Endothelial cell of umbilical vein (primary cell): ENCODE measurements around the gene CLDND2. TPM values are rescaled to one million over a fixed set of nuclear protein-coding genes. Genes with fewer than 3 reads are reported as not detected.

Experiments
- BruUV-seq: library from RNA; stranded (reverse); fragments of 400-500 nt; replicated peaks from 2 replicates; lab custom pipeline; 2021; lab: Mats Ljungman, UMichigan
- CTCF ChIA-PET: fragments of 300-600, 350-600 bp; sonication (Branson Sonifier 250); formaldehyde crosslinking; loops from one replicate; lab custom pipeline; 2021; ENCODE audit warnings: antibody characterized with exemption, inconsistent platforms; lab: Charles Lee
- POLR2A ChIA-PET: fragments of 300-600, 350-600 bp; sonication (Branson Sonifier 250); formaldehyde crosslinking; loops from one replicate; lab custom pipeline; 2021; ENCODE audit warnings: antibody characterized with exemption, inconsistent platforms; lab: Charles Lee
- DNase-seq: peaks from one replicate; pipeline ENCODE4 v3.0.0-alpha.2; 2011; ENCODE audit warnings: low read depth, low spot score
- FAIRE-seq: peaks from 2 replicates; lab custom pipeline; 2011; peaks lifted over from hg19 to GRCh38; lab: Jason Lieb, UNC
- H2AFZ ChIP-seq: 2 replicates; pipeline ENCODE4 v1.6.0; 2012; ENCODE audit warnings: low read depth, low read length, control low read depth, inconsistent platforms
- H3K27ac ChIP-seq: 2 replicates; pipeline ENCODE4 v1.5.1; 2011; ENCODE audit warnings: low read depth, mild to moderate bottlenecking, control low read depth, low read length, moderate library complexity; ENCODE audit not compliant: insufficient read depth
- H3K27me3 ChIP-seq, 2 experiments: 2 replicates each; pipeline versions ENCODE4 v1.6.0 to v1.6.1; 2011; ENCODE audit warnings: low read length in 2 of 2, mixed read lengths in 1 of 2; ENCODE audit not compliant: control insufficient read depth in 2 of 2, insufficient read depth in 2 of 2
- H3K36me3 ChIP-seq, 2 experiments: 2 replicates in 1 of 2; 3 replicates in 1 of 2; pipeline ENCODE4 v1.5.1; 2011; ENCODE audit warnings: low read length in 2 of 2, mild to moderate bottlenecking in 1 of 2, moderate library complexity in 1 of 2; ENCODE audit not compliant: control insufficient read depth in 2 of 2, insufficient read depth in 2 of 2; ENCODE audit errors: extremely low read depth in 1 of 2
- H3K4me1 ChIP-seq: 3 replicates; pipeline ENCODE4 v1.5.1; 2011; ENCODE audit warnings: mild to moderate bottlenecking, low read length; ENCODE audit not compliant: control insufficient read depth, insufficient read depth; ENCODE audit errors: extremely low read depth
- H3K4me2 ChIP-seq: 2 replicates; pipeline ENCODE4 v1.6.1; 2011; ENCODE audit warnings: low read length, control low read depth, mixed read lengths; ENCODE audit not compliant: insufficient read depth
- H3K4me3 ChIP-seq, 3 experiments: fragments of 200-600 bp in 1 of 3; sonication (generic), shearing (Covaris generic) in 1 of 3; replicated peaks in 1 of 3; 2 replicates each; pipeline ENCODE4 v1.5.1; 2011 to 2016; ENCODE audit warnings: control low read depth in 3 of 3, low read length in 3 of 3, mild to moderate bottlenecking in 2 of 3, inconsistent platforms in 1 of 3, low read depth in 1 of 3, moderate library complexity in 1 of 3; ENCODE audit not compliant: insufficient read depth in 1 of 3
- H3K79me2 ChIP-seq: 2 replicates; pipeline ENCODE4 v1.6.0; 2012; ENCODE audit warnings: low read length, inconsistent platforms; ENCODE audit not compliant: control insufficient read depth, insufficient read depth
- H3K9ac ChIP-seq: replicated peaks from 2 replicates; pipeline ENCODE3; 2011; ENCODE audit warnings: low read length, control low read depth; ENCODE audit not compliant: insufficient read depth; ENCODE audit errors: extremely low read depth
- H3K9me1 ChIP-seq: replicated peaks from 3 replicates; pipeline ENCODE4 v1.6.0; 2011; ENCODE audit warnings: mild to moderate bottlenecking, low read length; ENCODE audit not compliant: control insufficient read depth, insufficient read depth; ENCODE audit errors: extremely low read depth
- H3K9me3 ChIP-seq: replicated peaks from 2 replicates; pipeline ENCODE4 v1.5.1; 2012; ENCODE audit warnings: low read length, inconsistent platforms; ENCODE audit not compliant: control insufficient read depth, insufficient read depth
- H4K20me1 ChIP-seq: replicated peaks from 2 replicates; pipeline ENCODE3; 2011; ENCODE audit warnings: mild to moderate bottlenecking, low read length; ENCODE audit not compliant: control insufficient read depth, insufficient read depth; ENCODE audit errors: extremely low read depth
- CTCF ChIP-seq, 2 donors: IDR thresholded peaks; 1 replicate in 1 of 2; 2 replicates in 1 of 2; pipeline ENCODE4 v1.5.1; 2011; ENCODE audit warnings: low read length in 2 of 2, mild to moderate bottlenecking in 2 of 2, moderate library complexity in 2 of 2, control low read depth in 1 of 2, inconsistent platforms in 1 of 2, low read depth in 1 of 2; ENCODE audit not compliant: insufficient read depth in 1 of 2; ENCODE audit errors: extremely low read depth in 1 of 2
- EZH2 ChIP-seq: IDR thresholded peaks from 2 replicates; pipeline ENCODE4 v1.6.1; 2012; ENCODE audit warnings: borderline replicate concordance, low read depth, mild to moderate bottlenecking, moderate library complexity, low read length, inconsistent platforms; ENCODE audit not compliant: severe bottlenecking
- FOS ChIP-seq: IDR thresholded peaks from 2 replicates; pipeline ENCODE4 v1.6.1; 2011; ENCODE audit warnings: mild to moderate bottlenecking, low read length, moderate library complexity, borderline replicate concordance; ENCODE audit not compliant: insufficient read depth
- GATA2 ChIP-seq: IDR thresholded peaks from 2 replicates; pipeline ENCODE4 v1.7.0; 2011; ENCODE audit warnings: low read depth, mild to moderate bottlenecking, moderate library complexity, mixed read lengths, low read length; ENCODE audit not compliant: insufficient read length, insufficient read depth
- JUN ChIP-seq: IDR thresholded peaks from 2 replicates; pipeline ENCODE4 v1.6.1; 2011; ENCODE audit warnings: borderline replicate concordance, low read depth; ENCODE audit not compliant: insufficient read length, insufficient read depth
- MYC ChIP-seq: IDR thresholded peaks from one replicate; pipeline ENCODE4 v1.6.1; 2011; ENCODE audit warnings: mild to moderate bottlenecking, low read depth, low read length
- POLR2A ChIP-seq: IDR thresholded peaks from 2 replicates; pipeline ENCODE4 v1.6.1; 2012; ENCODE audit warnings: low read depth, mild to moderate bottlenecking, control low read depth, low read length
- POLR2AphosphoS5 ChIP-seq: IDR thresholded peaks from 2 replicates; pipeline ENCODE4 v1.6.1; 2012; ENCODE audit warnings: low read depth, mild to moderate bottlenecking, control low read depth, low read length, moderate library complexity; ENCODE audit not compliant: insufficient read depth
- dilution Hi-C: fragments of 300-500 bp; cut with MboI; formaldehyde crosslinking; loops from one replicate; pipeline ENCODE4 v1.15.0; 2019; ENCODE audit warnings: low sequenced_read_pairs; ENCODE audit not compliant: extremely low pct_ligation_motif_present
- intact Hi-C: fragments of 100-400 bp; cut with micrococcal nuclease; formaldehyde crosslinking; loops from one replicate; pipeline ENCODE4 v1.10.0; 2022
- polyA plus RNA-seq, 4 experiments: library from polyadenylated mRNA; depleted of rRNA in 3 of 4; stranded (reverse) in 3 of 4; unstranded in 1 of 4; fragments of >200 nt; gene quantifications; 2 replicates each; pipeline versions ENCODE4 v1.2.1 to v1.2.3, GENCODE V29; 2011 to 2012; ENCODE audit warnings: missing spikeins in 1 of 4
- total RNA-seq: library from RNA; stranded (reverse); gene quantifications from 2 replicates; pipeline ENCODE4 v1.2.3, GENCODE V29; 2021
- TF ChIP-seq, protein P1 (sequence below): IDR thresholded peaks from 2 replicates; pipeline ENCODE4 v1.6.1; 2011; ENCODE audit not compliant: insufficient read depth, insufficient read length

Gene CLDND2
- total and polyA plus RNA-seq, 2 donors (not counting 3 experiments of a cell fraction or from before 2014, with no cell fraction given) = 0.97 TPM; not detected in 1

GRCh38 chr19:51351266-51351990, 17.4 kb downstream of the CLDND2 start:
- no TSS peak for BruUV-seq
- POLR2A ChIA-PET = no interaction called here
- H3K79me2 ChIP-seq = no peaks in the 10 kb centered on the region
- H3K27ac ChIP-seq = no peak overlapping the region
- no peaks in the 10 kb centered on the region for H4K20me1 ChIP-seq
- no peak overlapping the region for H3K4me2 ChIP-seq
- H3K4me1 ChIP-seq = no peaks in the 10 kb centered on the region
- H2AFZ ChIP-seq = no peak overlapping the region
- no peaks in the 10 kb centered on the region for H3K9me1 ChIP-seq
- TF ChIP-seq FOS (no peak), EZH2 (no peak), GATA2 (no peak)
- no peak overlapping the region for H3K4me3 ChIP-seq
- dilution Hi-C loops (no loop called here), intact Hi-C loops (no loop called here)
- H3K27me3 ChIP-seq = no peaks in the 10 kb centered on the region
- CTCF ChIA-PET = interaction anchor here (1.2 kb wide), 1 partner anchor 12 kb away, joined by 4 read pairs; no protein-coding TSS in a partner anchor
- DNase-seq = no peak
- H3K9me3 ChIP-seq = no peaks in the 10 kb centered on the region
- H3K36me3 ChIP-seq = peaks cover 0 to 3% of the 10 kb centered on the region in 2 experiments
- no peak overlapping the region for H3K9ac ChIP-seq
- no peak for FAIRE-seq

GRCh38 chr19:51347209-51347928, 21.4 kb downstream of the CLDND2 start:
- Histone ChIP-seq H3K9ac (no peak overlapping the region), H3K27me3 (no peaks in the 10 kb centered on the region), H3K4me2 (no peak overlapping the region), H3K4me1 (no peaks in the 10 kb centered on the region), H3K27ac (no peak overlapping the region), H3K36me3 (peaks cover 0 to 3% of the 10 kb centered on the region in 2 experiments), H4K20me1 (no peaks in the 10 kb centered on the region), H3K4me3 (no peak overlapping the region), H3K9me1 (no peaks in the 10 kb centered on the region), H3K79me2 (no peaks in the 10 kb centered on the region), H2AFZ (no peak overlapping the region), H3K9me3 (no peaks in the 10 kb centered on the region)
- intact Hi-C loops (no loop called here), dilution Hi-C loops (no loop called here)
- FAIRE-seq (no peak), DNase-seq (no peak)
- ChIA-PET POLR2A (no interaction called here), CTCF (no interaction called here)
- BruUV-seq = no TSS peak
- TF ChIP-seq MYC (no peak), POLR2AphosphoS5 (no peak), EZH2 (no peak), CTCF (IDR thresholded peaks at IDR 0.05; ENCODE audit: extremely low read depth in 1 of 2, insufficient read depth in 1 of 2, low read depth in 1 of 2, low read length in 2 of 2) (no peak), JUN (no peak), GATA2 (no peak), POLR2A (no peak), FOS (no peak)
- TF ChIP-seq, protein P1, sequence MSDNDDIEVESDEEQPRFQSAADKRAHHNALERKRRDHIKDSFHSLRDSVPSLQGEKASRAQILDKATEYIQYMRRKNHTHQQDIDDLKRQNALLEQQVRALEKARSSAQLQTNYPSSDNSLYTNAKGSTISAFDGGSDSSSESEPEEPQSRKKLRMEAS = no peak
